ENCODE results near the gene CLCA2. TPM values are rescaled to one million over a fixed set of nuclear protein-coding genes. Genes with fewer than 3 reads are reported as not detected.

Gene CLCA2
- total and polyA plus RNA-seq, 2 donors (not counting 3 experiments of a cell fraction or from before 2014, with no cell fraction given): 0.01 to 0.11 TPM

GRCh38 chr1:86410879-86411278 lies 13.1 kb upstream of the CLCA2 start:
- Histone ChIP-seq H3K9me1 (replicated peaks; ENCODE audit: control insufficient read depth, extremely low read depth, insufficient read depth, low read length) (no peaks in the 10 kb centered on the region), H3K36me3 (ENCODE audit: control insufficient read depth in 2 of 2, extremely low read depth in 1 of 2, insufficient read depth in 2 of 2, low read length in 2 of 2) (no peaks in the 10 kb centered on the region), H3K27ac (ENCODE audit: insufficient read depth, low read depth, low read length) (no peak overlapping the region), H2AFZ (ENCODE audit: low read depth, low read length) (no peak overlapping the region), H3K79me2 (ENCODE audit: control insufficient read depth, insufficient read depth, low read length) (no peaks in the 10 kb centered on the region), H3K4me1 (ENCODE audit: control insufficient read depth, extremely low read depth, insufficient read depth, low read length) (no peaks in the 10 kb centered on the region), H3K27me3 (ENCODE audit: control insufficient read depth in 2 of 2, insufficient read depth in 2 of 2, low read length in 2 of 2) (peaks cover 0 to 4% of the 10 kb centered on the region in 2 experiments), H3K9ac (replicated peaks; ENCODE audit: extremely low read depth, insufficient read depth, low read length) (no peak overlapping the region), H3K4me2 (ENCODE audit: insufficient read depth, low read length) (no peak overlapping the region), H3K4me3 (replicated peaks in 1 of 3; ENCODE audit: insufficient read depth in 1 of 3, low read depth in 1 of 3, low read length in 3 of 3) (no peak overlapping the region), H3K9me3 (replicated peaks; ENCODE audit: control insufficient read depth, insufficient read depth, low read length) (no peaks in the 10 kb centered on the region), H4K20me1 (replicated peaks; ENCODE audit: control insufficient read depth, extremely low read depth, insufficient read depth, low read length) (no peaks in the 10 kb centered on the region)
- DNase-seq (ENCODE audit: low read depth, low spot score) (no peak), FAIRE-seq (no peak)
- intact Hi-C loops (cut with micrococcal nuclease): no loop called here
- dilution Hi-C loops (cut with MboI; ENCODE audit: extremely low pct_ligation_motif_present, low sequenced_read_pairs): no loop called here
- ChIA-PET POLR2A (no interaction called here), CTCF (no interaction called here)
- no TSS peak for BruUV-seq (replicated peaks)
- TF ChIP-seq GATA2 (IDR thresholded peaks at IDR 0.05; ENCODE audit: insufficient read depth, insufficient read length, low read depth, low read length): no peak
- no peak for TF ChIP-seq CTCF (IDR thresholded peaks at IDR 0.05; ENCODE audit: extremely low read depth in 1 of 2, insufficient read depth in 1 of 2, low read depth in 1 of 2, low read length in 2 of 2)
- TF ChIP-seq POLR2A (IDR thresholded peaks at IDR 0.05; ENCODE audit: low read depth, low read length): no peak
- TF ChIP-seq FOS (IDR thresholded peaks at IDR 0.05; ENCODE audit: borderline replicate concordance, insufficient read depth, low read length): no peak

GRCh38 chr1:86416343-86416742 lies 7.6 kb upstream of the CLCA2 start:
- intact Hi-C loops (cut with micrococcal nuclease): no loop called here
- CTCF ChIA-PET: interaction anchor here (1.0 kb wide), 1 partner anchor 14 kb away, joined by 3 read pairs; no protein-coding TSS in a partner anchor
- POLR2A ChIA-PET: interaction anchor here (0.8 kb wide), 1 partner anchor 13 kb away, joined by 10 read pairs; no protein-coding TSS in a partner anchor

More at GRCh38 chr1:86416343-86416742, 7.6 kb upstream of the CLCA2 start:
- Histone ChIP-seq H3K79me2 (ENCODE audit: control insufficient read depth, insufficient read depth, low read length) (no peaks in the 10 kb centered on the region), H3K4me2 (ENCODE audit: insufficient read depth, low read length) (no peak overlapping the region), H3K9me3 (replicated peaks; ENCODE audit: control insufficient read depth, insufficient read depth, low read length) (no peaks in the 10 kb centered on the region), H2AFZ (ENCODE audit: low read depth, low read length) (no peak overlapping the region), H4K20me1 (replicated peaks; ENCODE audit: control insufficient read depth, extremely low read depth, insufficient read depth, low read length) (no peaks in the 10 kb centered on the region), H3K4me3 (replicated peaks in 1 of 3; ENCODE audit: insufficient read depth in 1 of 3, low read depth in 1 of 3, low read length in 3 of 3) (no peak overlapping the region), H3K36me3 (ENCODE audit: control insufficient read depth in 2 of 2, extremely low read depth in 1 of 2, insufficient read depth in 2 of 2, low read length in 2 of 2) (no peaks in the 10 kb centered on the region), H3K27ac (ENCODE audit: insufficient read depth, low read depth, low read length) (no peak overlapping the region), H3K27me3 (ENCODE audit: control insufficient read depth in 2 of 2, insufficient read depth in 2 of 2, low read length in 2 of 2) (peaks cover 0 to 4% of the 10 kb centered on the region in 2 experiments), H3K9me1 (replicated peaks; ENCODE audit: control insufficient read depth, extremely low read depth, insufficient read depth, low read length) (no peaks in the 10 kb centered on the region), H3K4me1 (ENCODE audit: control insufficient read depth, extremely low read depth, insufficient read depth, low read length) (no peaks in the 10 kb centered on the region), H3K9ac (replicated peaks; ENCODE audit: extremely low read depth, insufficient read depth, low read length) (no peak overlapping the region)
- dilution Hi-C loops (cut with MboI; ENCODE audit: extremely low pct_ligation_motif_present, low sequenced_read_pairs): no loop called here
- DNase-seq (ENCODE audit: low read depth, low spot score) (no peak), FAIRE-seq (no peak)
- no TSS peak for BruUV-seq (replicated peaks)
- no peak for TF ChIP-seq MYC (IDR thresholded peaks at IDR 0.05; ENCODE audit: low read depth, low read length)
- no peak for TF ChIP-seq CTCF (IDR thresholded peaks at IDR 0.05; ENCODE audit: extremely low read depth in 1 of 2, insufficient read depth in 1 of 2, low read depth in 1 of 2, low read length in 2 of 2)
- no peak for TF ChIP-seq POLR2AphosphoS5 (IDR thresholded peaks at IDR 0.05; ENCODE audit: insufficient read depth, low read depth, low read length)
- no peak for TF ChIP-seq POLR2A (IDR thresholded peaks at IDR 0.05; ENCODE audit: low read depth, low read length)
- no peak for TF ChIP-seq FOS (IDR thresholded peaks at IDR 0.05; ENCODE audit: borderline replicate concordance, insufficient read depth, low read length)
- TF ChIP-seq MAX (IDR thresholded peaks at IDR 0.05; ENCODE audit: insufficient read depth, insufficient read length): no peak
- no peak for TF ChIP-seq JUN (IDR thresholded peaks at IDR 0.05; ENCODE audit: borderline replicate concordance, insufficient read depth, insufficient read length, low read depth)
- no peak for TF ChIP-seq EZH2 (IDR thresholded peaks at IDR 0.05; ENCODE audit: borderline replicate concordance, low read depth, low read length, severe bottlenecking)
- no peak for TF ChIP-seq GATA2 (IDR thresholded peaks at IDR 0.05; ENCODE audit: insufficient read depth, insufficient read length, low read depth, low read length)
